ENCODE measurements around the gene ADGRA1.
"Not testable (repeated sequence)": the region's sequence is repeated elsewhere in the genome, so short reads cannot be mapped to it uniquely, and the experiment has no call there.

Gene ADGRA1

GRCh38 chr10:133131053-133131452 is 43.3 kb downstream of the ADGRA1 start:
- no peak for DNase-seq

GRCh38 chr10:133131734-133132472 is 44.2 kb downstream of the ADGRA1 start:
- no peak for DNase-seq

- no peak for DNase-seq
These were observed 45.0 kb downstream of the ADGRA1 start for GRCh38 chr10:133132473-133133291.

- DNase-seq, result no peak
These were observed 45.9 kb downstream of the ADGRA1 start for GRCh38 chr10:133133471-133134231.

GRCh38 chr10:133134411-133135115 is 46.8 kb downstream of the ADGRA1 start:
- no peak for DNase-seq

- DNase-seq, result no peak
These were observed 47.4 kb downstream of the ADGRA1 start for GRCh38 chr10:133135116-133135465.

GRCh38 chr10:133137486-133138145 is 49.9 kb downstream of the ADGRA1 start:
- not testable (repeated sequence) for DNase-seq

GRCh38 chr10:133139551-133140065 is 51.9 kb downstream of the ADGRA1 start:
- DNase-seq, result no peak

- no peak for DNase-seq
These were observed 52.9 kb downstream of the ADGRA1 start for GRCh38 chr10:133140417-133141143.

GRCh38 chr10:133141144-133141957 is 53.6 kb downstream of the ADGRA1 start:
- DNase-seq, result no peak

- no peak for DNase-seq
These were observed 54.2 kb downstream of the ADGRA1 start for GRCh38 chr10:133141958-133142340.

GRCh38 chr10:133142523-133143199 is 54.9 kb downstream of the ADGRA1 start:
- DNase-seq, result no peak

GRCh38 chr10:133143200-133143533 is 55.4 kb downstream of the ADGRA1 start:
- DNase-seq, result no peak

- no peak for DNase-seq
These were observed 55.8 kb downstream of the ADGRA1 start for GRCh38 chr10:133143546-133143945.

GRCh38 chr10:133144771-133145170 is 57.0 kb downstream of the ADGRA1 start:
- no peak for DNase-seq

- no peak for DNase-seq
These were observed 62.5 kb downstream of the ADGRA1 start for GRCh38 chr10:133150226-133150625.

GRCh38 chr10:133150656-133151055 is 62.9 kb downstream of the ADGRA1 start:
- DNase-seq, result no peak

GRCh38 chr10:133151071-133151470 is 63.3 kb downstream of the ADGRA1 start:
- not testable (repeated sequence) for DNase-seq

- DNase-seq, result no peak
These were observed 63.8 kb downstream of the ADGRA1 start for GRCh38 chr10:133151543-133151972.

- DNase-seq, result no peak
These were observed 66.7 kb downstream of the ADGRA1 start for GRCh38 chr10:133154411-133154810.
